Fibroblast of villous mesenchyme (primary cell): ENCODE results near the gene CYB5R3. TPM values are rescaled to one million over a fixed set of nuclear protein-coding genes. Genes with fewer than 3 reads are reported as not detected.

ENCODE experiments used
- DNase-seq: peaks from one replicate; pipeline ENCODE4 v3.0.0-alpha.2; 2010; ENCODE audit warnings: low read depth
- H3K4me3 ChIP-seq: 2 replicates; pipeline ENCODE4 v1.5.1; 2011; ENCODE audit warnings: low read depth, mild to moderate bottlenecking, low read length
- CTCF ChIP-seq: IDR thresholded peaks from 2 replicates; pipeline ENCODE4 v1.5.1; 2012; ENCODE audit warnings: low read depth, mild to moderate bottlenecking, low read length; ENCODE audit not compliant: insufficient read depth
- total RNA-seq: library from RNA; depleted of rRNA; stranded (reverse); fragments of >200 nt; gene quantifications from 2 replicates; pipeline ENCODE4 v1.2.3, GENCODE V29; 2012

Gene CYB5R3
- total RNA-seq, 1 donor, result 57.9 TPM

GRCh38 chr22:42643634-42644421 lies 5.4 kb downstream of the CYB5R3 start:
- DNase-seq, result no peak
- no peak for TF ChIP-seq CTCF
- no peak overlapping the region for H3K4me3 ChIP-seq

- TF ChIP-seq CTCF, result no peak
- no peak for DNase-seq
- no peak overlapping the region for H3K4me3 ChIP-seq
These were observed 6.2 kb downstream of the CYB5R3 start for GRCh38 chr22:42642806-42643633.

GRCh38 chr22:42641801-42642413 lies 7.3 kb downstream of the CYB5R3 start:
- H3K4me3 ChIP-seq, result no peak overlapping the region
- DNase-seq, result peak; percentile 79
- TF ChIP-seq CTCF, result no peak

- no peak for TF ChIP-seq CTCF
- no peak overlapping the region for H3K4me3 ChIP-seq
- DNase-seq, result no peak
These were observed 9.5 kb downstream of the CYB5R3 start for GRCh38 chr22:42639541-42640241.

GRCh38 chr22:42637555-42637954 lies 11.6 kb downstream of the CYB5R3 start:
- no peak overlapping the region for H3K4me3 ChIP-seq
- DNase-seq, result no peak

More at GRCh38 chr22:42637555-42637954, 11.6 kb downstream of the CYB5R3 start:
- no peak for TF ChIP-seq CTCF
